HepG2 (cell line): ENCODE measurements around the gene MADD. TPM values are rescaled to one million over a fixed set of nuclear protein-coding genes. Genes with fewer than 3 reads are reported as not detected.

ENCODE experiments used
- EP300 ChIP-seq, 3 experiments: sonication (generic) in 1 of 3; formaldehyde crosslinking in 1 of 3; IDR thresholded peaks; 2 replicates each; pipeline versions ENCODE4 v1.5.1 to v1.6.1; 2011 to 2020; ENCODE audit warnings: low read depth in 2 of 3, low read length in 2 of 3, borderline replicate concordance in 1 of 3, improper control_type of control experiment in 1 of 3, mild to moderate bottlenecking in 1 of 3, missing genetic modification reagents in 1 of 3, moderate library complexity in 1 of 3
- FOXJ3 ChIP-seq: sonication (generic); formaldehyde crosslinking; IDR thresholded peaks from 2 replicates; pipeline ENCODE4 v1.4.0; 2020; ENCODE audit warnings: missing genetic modification reagents, mild to moderate bottlenecking, borderline replicate concordance
- KDM3A ChIP-seq: IDR thresholded peaks from 2 replicates; pipeline ENCODE4 v1.6.1; 2018; ENCODE audit warnings: low read depth, missing compliant biosample characterization
- NCOA1 ChIP-seq: sonication (generic); formaldehyde crosslinking; IDR thresholded peaks from 2 replicates; pipeline ENCODE4 v1.9.0; 2021; ENCODE audit warnings: missing genetic modification reagents
- NCOR1 ChIP-seq: fragments of 200-600 bp; sonication (generic); IDR thresholded peaks from 2 replicates; pipeline ENCODE4 v1.7.0; 2017; ENCODE audit warnings: antibody characterized with exemption, low read length, borderline replicate concordance
- PRMT3 ChIP-seq: sonication (generic); formaldehyde crosslinking; IDR thresholded peaks from 2 replicates; pipeline ENCODE4 v1.8.1; 2022; ENCODE audit warnings: low read depth, mild to moderate bottlenecking, moderate library complexity, missing genetic modification reagents, borderline replicate concordance
- RBM22 ChIP-seq: fragments of 200-400 bp; formaldehyde crosslinking; optimal IDR thresholded peaks from 2 replicates; pipeline ENCODE3; 2017; ENCODE audit warnings: mild to moderate bottlenecking, low read length, moderate library complexity
- RORA ChIP-seq: sonication (generic); formaldehyde crosslinking; IDR thresholded peaks from 2 replicates; pipeline ENCODE4 v1.5.0; 2020; ENCODE audit warnings: mild to moderate bottlenecking, missing genetic modification reagents, moderate library complexity
- SIX4 ChIP-seq: sonication (generic); formaldehyde crosslinking; IDR thresholded peaks from 2 replicates; pipeline ENCODE4 v1.4.0; 2020; ENCODE audit warnings: missing genetic modification reagents
- SNRNP70 ChIP-seq: fragments of 200-400 bp; formaldehyde crosslinking; IDR thresholded peaks from 2 replicates; pipeline ENCODE4 v1.6.1; 2017; ENCODE audit warnings: mild to moderate bottlenecking, low read depth, low read length, moderate library complexity
- SP140L ChIP-seq: sonication (generic); formaldehyde crosslinking; IDR thresholded peaks from 2 replicates; pipeline ENCODE4 v1.4.0; 2020; ENCODE audit warnings: missing genetic modification reagents, borderline replicate concordance
- ZFYVE20 ChIP-seq: sonication (generic); formaldehyde crosslinking; IDR thresholded peaks from 2 replicates; pipeline ENCODE4 v1.8.0; 2023; ENCODE audit warnings: low read depth, mild to moderate bottlenecking, moderate library complexity, missing genetic modification reagents, borderline replicate concordance
- ZNF251 ChIP-seq: sonication (generic); formaldehyde crosslinking; IDR thresholded peaks from 2 replicates; pipeline ENCODE4 v1.9.0; 2021; ENCODE audit warnings: mild to moderate bottlenecking, missing genetic modification reagents
- ZNF441 ChIP-seq: sonication (generic); formaldehyde crosslinking; IDR thresholded peaks from 2 replicates; pipeline ENCODE4 v1.7.0; 2021; ENCODE audit warnings: missing genetic modification reagents, borderline replicate concordance
- ZNF468 ChIP-seq: sonication (generic); formaldehyde crosslinking; IDR thresholded peaks from 2 replicates; pipeline ENCODE4 v1.8.0; 2022; ENCODE audit warnings: mild to moderate bottlenecking, moderate library complexity, missing genetic modification reagents
- ZNF556 ChIP-seq: sonication (generic); formaldehyde crosslinking; IDR thresholded peaks from 2 replicates; pipeline ENCODE4 v1.4.0; 2020; ENCODE audit warnings: mild to moderate bottlenecking, missing genetic modification reagents, borderline replicate concordance
- ZNF607 ChIP-seq: sonication (generic); formaldehyde crosslinking; IDR thresholded peaks from 2 replicates; pipeline ENCODE4 v1.5.1; 2020; ENCODE audit warnings: missing genetic modification reagents, mild to moderate bottlenecking, borderline replicate concordance
- ZNF850 ChIP-seq: sonication (generic); formaldehyde crosslinking; conservative IDR thresholded peaks from 2 replicates; pipeline ENCODE4 v1.9.0; 2021; ENCODE audit warnings: mild to moderate bottlenecking, missing genetic modification reagents
- polyA plus RNA-seq, 8 experiments: library from polyadenylated mRNA; depleted of rRNA in 3 of 8; stranded (reverse) in 7 of 8; unstranded in 1 of 8; fragments of >200 nt; fragmentation: Illumina TruSeq in 4 of 8; extraction: Trizol in 4 of 8; gene quantifications; 2 replicates each; pipeline versions ENCODE4 v1.2.1 to v1.2.3, GENCODE V29; 2011 to 2016; ENCODE audit warnings: low read depth in 4 of 8, missing spikeins in 1 of 8, mixed read lengths in 1 of 8; ENCODE audit not compliant: insufficient read depth in 1 of 8
- total RNA-seq, 5 experiments: library from RNA; depleted of rRNA; stranded (reverse); fragments of >200 nt; fragmentation: Illumina TruSeq; extraction: Trizol; gene quantifications; 2 replicates each; pipeline ENCODE4 v1.2.3, GENCODE V29; 2016; ENCODE audit warnings: low read depth in 1 of 5
- TF ChIP-seq, protein P1 (sequence below): sonication (generic); formaldehyde crosslinking; IDR thresholded peaks from 2 replicates; pipeline ENCODE4 v1.5.1; 2020; ENCODE audit warnings: missing genetic modification reagents, mild to moderate bottlenecking, borderline replicate concordance
- TF ChIP-seq, protein P2 (sequence below), 2 experiments: sonication (generic) in 1 of 2; formaldehyde crosslinking in 1 of 2; IDR thresholded peaks; 2 replicates each; pipeline versions ENCODE4 v1.4.0 to v1.6.1; 2016 to 2020; ENCODE audit warnings: borderline replicate concordance in 1 of 2, low read depth in 1 of 2, mild to moderate bottlenecking in 1 of 2, missing genetic modification reagents in 1 of 2
- TF ChIP-seq, protein P3 (sequence below): sonication (generic); formaldehyde crosslinking; IDR thresholded peaks from 2 replicates; pipeline ENCODE4 v1.8.1; 2023; ENCODE audit warnings: mild to moderate bottlenecking, moderate library complexity, missing genetic modification reagents

Gene MADD
- total and polyA plus RNA-seq, 2 of the 13 experiments (the other 11 are each of a cell fraction or from before 2014, with no cell fraction given): 18.0 to 29.2 TPM

DNA sequence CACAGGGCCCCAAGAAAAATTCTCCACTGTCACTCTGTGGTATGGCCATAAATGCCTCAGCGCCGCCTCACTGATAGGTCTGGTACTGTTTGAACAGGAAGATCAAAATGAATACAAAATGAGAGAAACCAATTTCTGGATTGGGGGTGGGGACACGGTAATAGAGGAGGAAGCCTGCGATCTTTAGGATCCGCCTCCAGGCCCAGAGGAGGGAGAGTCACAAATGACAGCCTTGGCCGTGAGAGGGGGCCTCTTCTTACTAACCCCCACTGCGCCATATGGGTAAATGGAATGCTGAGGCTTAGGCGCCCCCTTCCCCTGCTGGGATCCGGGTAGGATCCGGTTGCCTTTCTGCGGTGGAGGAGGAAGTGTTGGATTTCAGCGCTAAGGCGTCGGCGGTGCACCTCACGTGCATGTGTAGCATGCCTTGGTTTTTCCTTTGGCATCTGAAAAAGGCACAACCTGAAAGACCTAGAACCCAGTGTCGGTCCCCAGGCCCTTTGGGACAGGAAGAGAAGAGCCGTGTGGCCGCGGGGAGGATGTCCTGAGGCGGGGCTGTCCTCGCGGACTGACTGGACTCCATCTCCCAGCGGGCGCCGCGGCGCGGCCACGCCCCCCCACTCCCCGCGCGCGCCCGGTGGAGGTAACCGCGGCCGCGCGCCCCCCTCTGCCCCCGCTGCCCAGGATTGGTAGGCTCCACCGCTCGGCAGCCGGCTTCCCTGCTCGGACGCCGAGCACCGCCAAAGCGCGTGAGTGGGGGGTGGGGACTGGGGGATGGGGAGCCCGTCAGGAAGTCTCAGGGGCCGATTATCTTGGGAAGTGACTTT, 718 bp upstream of the MADD start (continued):
- TF ChIP-seq KDM3A (CRISPR knock-in tag) (peak; percentile 31; the same call in 1 of the 2 replicates), PRMT3 (CRISPR knock-in tag) (no peak), ZFYVE20 (CRISPR knock-in tag) (no peak), FOXJ3 (CRISPR knock-in tag) (no peak), RBM22 (no peak), ZNF251 (CRISPR knock-in tag) (no peak), NCOA1 (CRISPR knock-in tag) (no peak; the same call in 1 of the 2 replicates), ZNF850 (CRISPR knock-in tag) (no peak), ZNF607 (CRISPR knock-in tag) (no peak; the same call in 1 of the 2 replicates), SP140L (CRISPR knock-in tag) (no peak), NCOR1 (no peak), EP300 (IDR thresholded peaks at IDR 0.05; ENCODE audit: low read depth in 2 of 2, low read length in 2 of 2) (peak in 1 of 2 experiments; percentile 19; a peak in 1 of 4 replicates), EP300 (CRISPR knock-in tag; IDR thresholded peaks at IDR 0.05; ENCODE audit: borderline replicate concordance) (peak; percentile 44), RORA (CRISPR knock-in tag) (no peak), SIX4 (CRISPR knock-in tag) (peak; percentile 81; the same call in 1 of the 2 replicates), ZNF468 (CRISPR knock-in tag) (no peak), ZNF441 (no peak), SNRNP70 (no peak), ZNF556 (CRISPR knock-in tag) (no peak; the same call in 1 of the 2 replicates)
- TF ChIP-seq, protein P1, sequence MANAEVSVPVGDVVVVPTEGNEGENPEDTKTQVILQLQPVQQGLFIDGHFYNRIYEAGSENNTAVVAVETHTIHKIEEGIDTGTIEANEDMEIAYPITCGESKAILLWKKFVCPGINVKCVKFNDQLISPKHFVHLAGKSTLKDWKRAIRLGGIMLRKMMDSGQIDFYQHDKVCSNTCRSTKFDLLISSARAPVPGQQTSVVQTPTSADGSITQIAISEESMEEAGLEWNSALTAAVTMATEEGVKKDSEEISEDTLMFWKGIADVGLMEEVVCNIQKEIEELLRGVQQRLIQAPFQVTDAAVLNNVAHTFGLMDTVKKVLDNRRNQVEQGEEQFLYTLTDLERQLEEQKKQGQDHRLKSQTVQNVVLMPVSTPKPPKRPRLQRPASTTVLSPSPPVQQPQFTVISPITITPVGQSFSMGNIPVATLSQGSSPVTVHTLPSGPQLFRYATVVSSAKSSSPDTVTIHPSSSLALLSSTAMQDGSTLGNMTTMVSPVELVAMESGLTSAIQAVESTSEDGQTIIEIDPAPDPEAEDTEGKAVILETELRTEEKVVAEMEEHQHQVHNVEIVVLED (CRISPR knock-in tag): peak; percentile 26; the same call in 1 of the 2 replicates
- TF ChIP-seq, protein P2, sequence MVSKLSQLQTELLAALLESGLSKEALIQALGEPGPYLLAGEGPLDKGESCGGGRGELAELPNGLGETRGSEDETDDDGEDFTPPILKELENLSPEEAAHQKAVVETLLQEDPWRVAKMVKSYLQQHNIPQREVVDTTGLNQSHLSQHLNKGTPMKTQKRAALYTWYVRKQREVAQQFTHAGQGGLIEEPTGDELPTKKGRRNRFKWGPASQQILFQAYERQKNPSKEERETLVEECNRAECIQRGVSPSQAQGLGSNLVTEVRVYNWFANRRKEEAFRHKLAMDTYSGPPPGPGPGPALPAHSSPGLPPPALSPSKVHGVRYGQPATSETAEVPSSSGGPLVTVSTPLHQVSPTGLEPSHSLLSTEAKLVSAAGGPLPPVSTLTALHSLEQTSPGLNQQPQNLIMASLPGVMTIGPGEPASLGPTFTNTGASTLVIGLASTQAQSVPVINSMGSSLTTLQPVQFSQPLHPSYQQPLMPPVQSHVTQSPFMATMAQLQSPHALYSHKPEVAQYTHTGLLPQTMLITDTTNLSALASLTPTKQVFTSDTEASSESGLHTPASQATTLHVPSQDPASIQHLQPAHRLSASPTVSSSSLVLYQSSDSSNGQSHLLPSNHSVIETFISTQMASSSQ (IDR thresholded peaks at IDR 0.05; ENCODE audit: low read depth): no peak
- TF ChIP-seq, protein P2 (CRISPR knock-in tag; IDR thresholded peaks at IDR 0.05; ENCODE audit: borderline replicate concordance): 0 out of 2 replicates have a peak, but pooled peaks have one; percentile 4
- TF ChIP-seq, protein P3, sequence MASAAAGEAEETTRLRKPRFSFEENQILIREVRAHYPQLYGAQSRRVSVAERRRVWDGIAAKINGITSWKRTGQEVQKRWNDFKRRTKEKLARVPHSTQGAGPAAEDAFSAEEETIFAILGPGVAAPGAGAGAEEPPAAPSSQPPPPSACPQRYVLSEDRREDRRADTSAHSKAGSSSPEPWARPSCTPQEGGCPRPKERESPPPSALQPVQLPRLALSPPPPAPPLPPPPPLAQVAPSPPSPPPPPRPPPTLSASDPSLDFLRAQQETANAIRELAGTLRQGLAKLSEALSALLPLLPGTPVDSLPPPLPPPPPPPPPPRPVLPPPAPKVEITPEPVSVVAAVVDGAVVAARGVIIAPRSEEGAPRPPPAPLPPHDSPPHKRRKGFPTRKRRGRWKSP: peak; percentile 44; the same call in 1 of the 2 replicates
